OCI-LY3 (cell line): Measurements from ENCODE around the gene C8G.

ENCODE experiments used
- EZH2phosphoT487 ChIP-seq: fragments of 200-600 bp; shearing (Covaris generic); IDR thresholded peaks from 2 replicates; pipeline ENCODE4 v1.6.1; 2018; ENCODE audit warnings: antibody characterized with exemption, mixed run types, low read depth
- TF ChIP-seq, protein P1 (sequence below): fragments of 200-600, 300-600 bp; sonication (generic); IDR thresholded peaks from 2 replicates; pipeline ENCODE4 v1.5.1; 2014; ENCODE audit warnings: antibody characterized with exemption, low read length, low read depth

DNA sequence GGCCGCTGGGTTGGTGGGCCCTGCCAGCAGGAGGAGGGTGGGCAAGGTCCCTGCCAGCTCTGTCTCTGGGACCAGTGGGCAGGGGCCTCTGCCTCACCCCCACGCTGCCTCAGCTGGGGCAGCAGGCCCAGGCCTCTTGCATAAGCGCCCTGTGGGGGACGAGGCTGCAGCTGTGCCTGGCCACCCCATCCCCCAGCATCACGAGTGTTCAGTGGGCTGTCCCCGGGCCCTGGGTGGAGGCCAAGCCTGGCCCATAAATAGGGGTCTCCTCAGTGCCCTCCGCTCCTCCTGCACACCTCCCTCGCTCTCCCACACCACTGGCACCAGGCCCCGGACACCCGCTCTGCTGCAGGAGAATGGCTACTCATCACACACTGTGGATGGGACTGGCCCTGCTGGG, 32.2 kb downstream of the C8G start, which contains the start of gene PTGDS:
- TF ChIP-seq, protein P1, sequence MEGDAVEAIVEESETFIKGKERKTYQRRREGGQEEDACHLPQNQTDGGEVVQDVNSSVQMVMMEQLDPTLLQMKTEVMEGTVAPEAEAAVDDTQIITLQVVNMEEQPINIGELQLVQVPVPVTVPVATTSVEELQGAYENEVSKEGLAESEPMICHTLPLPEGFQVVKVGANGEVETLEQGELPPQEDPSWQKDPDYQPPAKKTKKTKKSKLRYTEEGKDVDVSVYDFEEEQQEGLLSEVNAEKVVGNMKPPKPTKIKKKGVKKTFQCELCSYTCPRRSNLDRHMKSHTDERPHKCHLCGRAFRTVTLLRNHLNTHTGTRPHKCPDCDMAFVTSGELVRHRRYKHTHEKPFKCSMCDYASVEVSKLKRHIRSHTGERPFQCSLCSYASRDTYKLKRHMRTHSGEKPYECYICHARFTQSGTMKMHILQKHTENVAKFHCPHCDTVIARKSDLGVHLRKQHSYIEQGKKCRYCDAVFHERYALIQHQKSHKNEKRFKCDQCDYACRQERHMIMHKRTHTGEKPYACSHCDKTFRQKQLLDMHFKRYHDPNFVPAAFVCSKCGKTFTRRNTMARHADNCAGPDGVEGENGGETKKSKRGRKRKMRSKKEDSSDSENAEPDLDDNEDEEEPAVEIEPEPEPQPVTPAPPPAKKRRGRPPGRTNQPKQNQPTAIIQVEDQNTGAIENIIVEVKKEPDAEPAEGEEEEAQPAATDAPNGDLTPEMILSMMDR: no peak
- TF ChIP-seq EZH2phosphoT487: no peak
